OCI-LY1 (cell line): ENCODE results near the gene CAMTA1.

Source experiments
- H2AFZ ChIP-seq: fragments of 200-600 bp; sonication (generic), shearing (Covaris generic); 2 replicates; pipeline ENCODE4 v1.6.0; 2014; ENCODE audit warnings: antibody characterized with exemption, mild to moderate bottlenecking, low read length
- H3F3A ChIP-seq: fragments of 200-600 bp; sonication (generic), shearing (Covaris generic); 2 replicates; pipeline ENCODE4 v1.6.0; 2014; ENCODE audit warnings: mild to moderate bottlenecking, antibody characterized with exemption, low read length, moderate library complexity; ENCODE audit not compliant: insufficient read depth
- H3K27ac ChIP-seq: fragments of 200-600 bp; sonication (generic); 2 replicates; pipeline ENCODE4 v1.5.1; 2014; ENCODE audit warnings: low read length, mixed run types, mild to moderate bottlenecking, low read depth; ENCODE audit not compliant: poor library complexity, severe bottlenecking
- H3K27me3 ChIP-seq: fragments of 200-600 bp; sonication (generic); 2 replicates; pipeline ENCODE4 v1.6.0; 2014; ENCODE audit warnings: antibody characterized with exemption, mild to moderate bottlenecking, low read length, moderate library complexity; ENCODE audit not compliant: insufficient read depth
- H3K36me3 ChIP-seq: fragments of 200-600 bp; sonication (generic); 2 replicates; pipeline ENCODE4 v1.6.1; 2014; ENCODE audit warnings: mild to moderate bottlenecking, antibody characterized with exemption, low read length, moderate library complexity, mixed read lengths; ENCODE audit not compliant: insufficient read depth
- H3K4me1 ChIP-seq: fragments of 200-600 bp; sonication (generic); 2 replicates; pipeline ENCODE4 v1.5.1; 2014; ENCODE audit warnings: mild to moderate bottlenecking, low read length, moderate library complexity; ENCODE audit not compliant: insufficient read depth, severe bottlenecking
- H3K4me2 ChIP-seq: fragments of 200-600 bp; sonication (generic), shearing (Covaris generic); 2 replicates; pipeline ENCODE4 v1.6.1; 2014; ENCODE audit warnings: low read length
- H3K4me3 ChIP-seq: fragments of 200-600 bp; sonication (generic); 2 replicates; pipeline ENCODE4 v1.5.1; 2014; ENCODE audit warnings: low read length, low read depth, mild to moderate bottlenecking, mixed read lengths; ENCODE audit not compliant: poor library complexity, severe bottlenecking
- H3K79me2 ChIP-seq: fragments of 200-600 bp; shearing (Covaris generic); 2 replicates; pipeline ENCODE4 v1.6.1; 2016; ENCODE audit warnings: mixed run types, low read length, mixed read lengths; ENCODE audit not compliant: insufficient read depth
- H3K9ac ChIP-seq: fragments of 200-600 bp; sonication (generic), shearing (Covaris generic); 2 replicates; pipeline ENCODE4 v1.6.1; 2014; ENCODE audit warnings: mild to moderate bottlenecking, low read length, mixed read lengths
- H3K9me2 ChIP-seq: fragments of 200-600 bp; sonication (generic), shearing (Covaris generic); 2 replicates; pipeline ENCODE4 v1.6.1; 2014; ENCODE audit warnings: low read depth, mild to moderate bottlenecking, low read length, mixed read lengths
- H3K9me3 ChIP-seq: fragments of 200-600 bp; shearing (Covaris generic); 2 replicates; pipeline ENCODE4 v1.6.1; 2014; ENCODE audit warnings: low read length, mixed read lengths
- H4K20me1 ChIP-seq: fragments of 200-600 bp; sonication (generic), shearing (Covaris generic); 2 replicates; pipeline ENCODE4 v1.6.0; 2016; ENCODE audit warnings: mild to moderate bottlenecking, low read length; ENCODE audit not compliant: insufficient read depth
- CTCF ChIP-seq: fragments of 200-600 bp; sonication (generic), shearing (Covaris generic); IDR thresholded peaks from 2 replicates; pipeline ENCODE4 v1.5.1; 2017; ENCODE audit warnings: mild to moderate bottlenecking, antibody characterized with exemption, low read length, moderate library complexity, mixed read lengths
- EZH2 ChIP-seq: fragments of 200-600 bp; sonication (generic), shearing (Covaris generic); IDR thresholded peaks from 2 replicates; pipeline ENCODE4 v1.8.0; 2017; ENCODE audit warnings: borderline replicate concordance, mixed run types, mild to moderate bottlenecking, antibody characterized with exemption, low read length, moderate library complexity, mixed read lengths

The CAMTA1 gene

GRCh38 chr1:7644086-7644485 is 858.8 kb downstream of the CAMTA1 start:
- Histone ChIP-seq H3K27me3 (no peaks in the 10 kb centered on the region; the same call in 1 of the 2 replicates), H3K4me2 (no peak overlapping the region), H3K9me2 (no peaks in the 10 kb centered on the region), H3F3A (no peaks in the 10 kb centered on the region), H2AFZ (no peak overlapping the region), H3K36me3 (no peaks in the 10 kb centered on the region), H3K27ac (no peak overlapping the region), H3K4me1 (no peaks in the 10 kb centered on the region), H3K79me2 (no peaks in the 10 kb centered on the region), H4K20me1 (no peaks in the 10 kb centered on the region), H3K9me3 (no peaks in the 10 kb centered on the region), H3K4me3 (no peak overlapping the region), H3K9ac (no peak overlapping the region)
- TF ChIP-seq CTCF (no peak), EZH2 (no peak)

- Histone ChIP-seq H3K4me2 (no peak overlapping the region), H3K9me2 (no peaks in the 10 kb centered on the region), H3F3A (no peaks in the 10 kb centered on the region), H3K27ac (no peak overlapping the region), H3K9ac (no peak overlapping the region), H3K27me3 (no peaks in the 10 kb centered on the region; the same call in 1 of the 2 replicates), H2AFZ (no peak overlapping the region), H3K36me3 (no peaks in the 10 kb centered on the region), H4K20me1 (no peaks in the 10 kb centered on the region), H3K4me3 (no peak overlapping the region), H3K9me3 (no peaks in the 10 kb centered on the region), H3K4me1 (no peaks in the 10 kb centered on the region), H3K79me2 (no peaks in the 10 kb centered on the region)
- TF ChIP-seq EZH2 (no peak), CTCF (no peak)
Observed at GRCh38 chr1:7644961-7645750, 859.9 kb downstream of the CAMTA1 start.

- Histone ChIP-seq H3K9me3 (no peaks in the 10 kb centered on the region), H3K9me2 (no peaks in the 10 kb centered on the region), H3F3A (no peaks in the 10 kb centered on the region), H3K4me2 (no peak overlapping the region), H3K9ac (no peak overlapping the region), H3K27me3 (no peaks in the 10 kb centered on the region; the same call in 1 of the 2 replicates), H3K27ac (no peak overlapping the region), H3K36me3 (no peaks in the 10 kb centered on the region), H4K20me1 (no peaks in the 10 kb centered on the region), H3K4me3 (no peak overlapping the region), H3K4me1 (no peaks in the 10 kb centered on the region), H2AFZ (no peak overlapping the region), H3K79me2 (no peaks in the 10 kb centered on the region)
- TF ChIP-seq CTCF = no peak
- no peak for TF ChIP-seq EZH2
Observed at GRCh38 chr1:7645751-7646048, 860.4 kb downstream of the CAMTA1 start.
